ENCODE data around the gene LRRC75B. TPM values are rescaled to one million over a fixed set of nuclear protein-coding genes. Genes with fewer than 3 reads are reported as not detected.
"Not testable (repeated sequence)": the region's sequence is repeated elsewhere in the genome, so short reads cannot be mapped to it uniquely, and the experiment has no call there.

LRRC75B gene
- 0.63 TPM for total RNA-seq

GRCh38 chr22:24592851-24593558 lies at the start of gene LRRC75B:
Gene LRRC75B (minus strand): TSS chr22:24593073. CDS start chr22:24593039, 34 bp downstream.
- no peaks in the 10 kb centered on the region for H3K27me3 ChIP-seq (ENCODE audit: insufficient read depth, low read length)
- H3K9me3 ChIP-seq (ENCODE audit: low read depth, low read length): no peaks in the 10 kb centered on the region
- peaks cover 10% of the 10 kb centered on the region for H3K4me1 ChIP-seq (ENCODE audit: insufficient read depth, low read length)
- H3K4me3 ChIP-seq (ENCODE audit: low read length): peak within 1 kb of the TSS; percentile 29

DNA sequence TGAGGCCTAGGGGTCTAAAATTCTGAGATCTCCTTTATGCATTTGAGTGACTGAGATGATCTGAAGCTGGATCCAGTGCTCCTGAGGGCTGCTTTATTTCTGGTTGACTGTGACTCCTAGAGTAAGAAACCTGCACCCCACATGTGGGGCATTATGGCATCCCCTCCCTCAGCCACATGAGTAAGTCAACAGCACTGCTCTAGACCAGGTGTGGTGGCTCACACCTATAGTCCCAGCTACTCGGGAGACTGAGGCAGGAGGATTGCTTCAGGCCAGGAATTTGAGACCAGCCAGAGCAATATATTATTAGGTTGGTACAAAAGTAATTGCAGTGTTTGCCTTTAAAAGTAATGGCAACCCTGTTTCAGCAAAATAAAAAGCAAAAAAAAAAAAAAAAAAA lies 49.4 kb upstream of the LRRC75B start:
- not testable (repeated sequence) for H3K4me1 ChIP-seq (ENCODE audit: insufficient read depth, low read length); H3K9me3 ChIP-seq (ENCODE audit: low read depth, low read length); H3K4me3 ChIP-seq (ENCODE audit: low read length); H3K27me3 ChIP-seq (ENCODE audit: insufficient read depth, low read length)

GRCh38 chr22:24636513-24636912 lies 43.6 kb upstream of the LRRC75B start:
- not testable (repeated sequence) for H3K27me3 ChIP-seq (ENCODE audit: insufficient read depth, low read length); H3K9me3 ChIP-seq (ENCODE audit: low read depth, low read length); H3K4me3 ChIP-seq (ENCODE audit: low read length); H3K4me1 ChIP-seq (ENCODE audit: insufficient read depth, low read length)

DNA sequence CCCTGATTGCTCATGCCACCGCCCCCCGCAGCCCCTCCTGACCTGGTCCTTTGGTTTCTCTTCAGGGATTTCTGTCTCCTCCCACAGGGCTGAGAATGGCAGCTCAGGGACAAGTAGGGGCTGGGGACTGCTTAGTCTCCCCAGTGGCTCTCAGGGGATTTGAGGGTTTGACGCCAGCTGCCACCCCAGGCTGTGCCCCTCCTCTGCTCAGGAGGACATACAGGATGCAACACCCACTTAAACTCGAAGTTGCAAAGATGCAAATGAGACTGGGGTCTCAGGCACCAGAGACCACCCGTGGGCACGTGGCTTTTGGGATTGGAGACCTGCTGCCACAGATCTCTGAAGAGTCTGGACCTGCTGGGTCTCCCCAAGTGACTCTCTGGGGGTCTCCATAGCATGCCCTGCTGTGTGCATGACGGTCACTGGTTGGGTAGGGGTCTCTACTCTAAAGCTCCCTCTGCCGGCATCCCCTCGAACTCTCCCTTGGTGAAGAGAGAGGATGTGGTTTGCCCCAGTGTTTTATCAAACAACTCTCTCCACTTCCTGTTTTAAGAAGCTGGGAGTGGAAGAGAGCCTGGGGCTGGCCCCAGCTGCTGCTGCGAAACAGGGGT lies 42.0 kb upstream of the LRRC75B start:
- not testable (repeated sequence) for H3K9me3 ChIP-seq (ENCODE audit: low read depth, low read length); H3K27me3 ChIP-seq (ENCODE audit: insufficient read depth, low read length); H3K4me3 ChIP-seq (ENCODE audit: low read length); H3K4me1 ChIP-seq (ENCODE audit: insufficient read depth, low read length)

DNA sequence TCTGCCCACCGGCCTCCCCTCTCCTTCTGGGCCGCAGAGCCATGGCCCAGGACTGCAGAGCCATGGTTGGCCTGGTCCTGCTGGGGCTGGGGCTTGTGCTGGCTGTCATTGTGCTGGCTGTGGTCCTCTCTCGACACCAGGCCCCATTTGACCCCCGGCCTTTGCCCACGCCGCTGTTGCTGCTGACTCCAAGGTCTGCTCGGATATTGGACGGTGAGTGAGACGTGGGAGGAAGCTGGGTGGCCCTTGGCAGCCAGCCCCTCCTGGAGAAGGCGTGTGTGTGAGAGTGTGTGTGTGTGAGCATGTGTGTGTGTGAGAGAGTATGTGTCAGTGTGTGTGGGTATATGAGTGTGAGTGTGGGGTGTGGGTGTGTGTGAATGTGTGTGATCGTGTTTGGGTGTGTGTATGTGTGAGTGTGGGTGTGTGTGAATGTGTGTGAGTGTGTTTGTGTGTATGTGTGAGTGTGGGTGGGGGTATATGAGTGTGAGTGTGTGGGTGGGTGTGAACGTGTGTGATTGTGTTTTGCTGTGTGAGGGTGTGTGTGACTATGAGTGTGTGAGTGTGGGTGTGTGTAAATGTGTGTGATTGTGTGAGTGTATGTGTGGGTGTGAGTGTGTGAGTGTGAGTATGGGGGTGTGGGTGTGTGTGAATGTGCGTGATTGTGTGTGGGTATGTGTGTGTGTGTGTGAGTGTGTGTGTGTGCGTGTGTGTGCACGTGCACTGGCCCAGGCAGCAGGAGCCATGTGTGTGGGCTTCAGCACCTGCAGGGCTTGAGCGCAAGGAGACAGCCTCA lies 40.6 kb upstream of the LRRC75B start:
- H3K4me1 ChIP-seq (ENCODE audit: insufficient read depth, low read length); H3K4me3 ChIP-seq (ENCODE audit: low read length); H3K27me3 ChIP-seq (ENCODE audit: insufficient read depth, low read length); H3K9me3 ChIP-seq (ENCODE audit: low read depth, low read length): not testable (repeated sequence)

DNA sequence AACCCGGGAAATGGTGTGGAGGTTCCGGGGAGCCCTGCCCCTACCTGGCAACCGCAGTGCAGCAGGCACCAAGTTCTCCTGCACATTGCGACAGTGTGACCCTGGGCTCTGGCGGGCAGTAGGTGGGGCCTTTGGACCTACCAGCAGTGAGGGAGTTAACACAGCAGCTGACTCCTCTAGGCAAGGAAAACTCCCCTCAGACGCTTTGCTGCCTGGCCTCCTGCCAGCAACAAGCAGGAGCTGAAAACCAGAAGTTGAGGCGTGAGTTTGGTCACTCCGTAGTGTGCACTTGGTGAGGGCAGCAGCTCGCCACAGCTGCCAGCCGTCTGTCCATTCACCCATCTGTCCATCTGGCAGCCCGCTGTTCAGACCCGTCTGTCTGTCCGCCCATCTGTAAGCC lies 39.8 kb upstream of the LRRC75B start:
- H3K4me1 ChIP-seq (ENCODE audit: insufficient read depth, low read length); H3K9me3 ChIP-seq (ENCODE audit: low read depth, low read length); H3K4me3 ChIP-seq (ENCODE audit: low read length); H3K27me3 ChIP-seq (ENCODE audit: insufficient read depth, low read length): not testable (repeated sequence)

DNA sequence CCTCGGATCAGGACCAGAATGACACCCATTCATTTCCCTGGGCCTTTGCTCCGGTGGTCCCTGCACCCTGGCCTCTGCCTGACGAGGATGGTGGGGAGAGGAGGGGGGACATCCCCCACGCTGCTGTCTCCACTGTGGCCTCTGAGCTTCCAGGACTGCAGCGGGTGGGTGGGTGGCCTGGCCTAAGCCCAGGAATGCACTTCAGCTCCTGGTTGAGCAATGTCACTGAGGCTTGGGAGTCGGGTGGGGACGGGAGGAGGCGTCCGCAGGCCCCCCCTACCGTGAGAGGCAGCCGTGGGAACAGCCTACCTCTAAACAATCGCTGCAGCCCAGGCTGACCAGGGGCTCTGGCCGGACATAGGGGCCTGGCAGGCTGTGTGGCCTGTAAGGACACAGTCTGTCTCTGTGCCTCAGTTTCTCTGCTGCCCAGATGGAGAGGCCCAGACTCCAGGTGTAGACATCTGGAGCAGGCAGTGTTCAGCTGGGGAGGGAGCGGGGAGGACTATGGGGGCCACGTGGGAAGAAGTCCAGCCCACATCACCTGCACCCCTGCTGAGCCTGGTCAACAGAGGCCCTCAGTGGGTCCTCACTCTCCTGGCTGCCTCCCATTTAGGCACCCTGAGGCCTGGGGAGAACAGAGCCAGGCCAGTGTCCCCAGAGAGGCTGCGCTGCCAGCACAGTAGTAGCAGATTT lies 38.7 kb upstream of the LRRC75B start:
- not testable (repeated sequence) for H3K9me3 ChIP-seq (ENCODE audit: low read depth, low read length); H3K4me1 ChIP-seq (ENCODE audit: insufficient read depth, low read length); H3K4me3 ChIP-seq (ENCODE audit: low read length); H3K27me3 ChIP-seq (ENCODE audit: insufficient read depth, low read length)

DNA sequence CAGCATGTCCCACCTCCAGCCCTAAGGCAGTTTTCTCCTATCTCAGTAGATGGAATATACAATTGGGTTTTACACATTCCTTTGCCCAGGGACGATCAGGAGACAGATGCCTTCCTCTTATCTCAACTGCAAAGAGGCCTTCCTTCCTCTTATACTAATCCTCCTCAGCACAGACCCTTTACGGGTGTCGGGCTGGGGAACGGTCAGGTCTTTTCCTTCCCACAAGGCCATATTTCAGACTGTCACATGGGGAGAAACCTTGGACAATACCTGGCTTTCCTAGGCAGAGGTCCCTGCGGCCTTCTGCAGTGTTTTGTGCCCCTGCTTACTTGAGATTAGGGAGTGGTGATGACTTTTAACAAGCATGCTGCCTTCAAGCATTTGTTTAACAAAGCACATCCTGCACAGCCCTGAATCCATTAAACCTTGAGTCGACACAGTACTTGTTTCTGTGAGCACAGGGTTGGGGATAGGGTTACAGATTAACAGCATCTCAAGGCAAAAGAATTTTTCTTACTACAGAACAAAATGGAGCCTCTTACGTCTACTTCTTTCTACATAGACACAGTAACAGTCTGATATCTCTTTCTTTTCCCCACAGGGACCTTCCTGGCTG lies 38.0 kb upstream of the LRRC75B start:
- H3K4me3 ChIP-seq (ENCODE audit: low read length); H3K27me3 ChIP-seq (ENCODE audit: insufficient read depth, low read length); H3K9me3 ChIP-seq (ENCODE audit: low read depth, low read length); H3K4me1 ChIP-seq (ENCODE audit: insufficient read depth, low read length): not testable (repeated sequence)

- not testable (repeated sequence) for H3K27me3 ChIP-seq (ENCODE audit: insufficient read depth, low read length); H3K4me3 ChIP-seq (ENCODE audit: low read length); H3K4me1 ChIP-seq (ENCODE audit: insufficient read depth, low read length); H3K9me3 ChIP-seq (ENCODE audit: low read depth, low read length)
Measured at GRCh38 chr22:24629069-24629468, 36.2 kb upstream of the LRRC75B start.

- H3K4me3 ChIP-seq (ENCODE audit: low read length); H3K4me1 ChIP-seq (ENCODE audit: insufficient read depth, low read length); H3K9me3 ChIP-seq (ENCODE audit: low read depth, low read length); H3K27me3 ChIP-seq (ENCODE audit: insufficient read depth, low read length): not testable (repeated sequence)
Measured at GRCh38 chr22:24627911-24628310, 35.0 kb upstream of the LRRC75B start.

DNA sequence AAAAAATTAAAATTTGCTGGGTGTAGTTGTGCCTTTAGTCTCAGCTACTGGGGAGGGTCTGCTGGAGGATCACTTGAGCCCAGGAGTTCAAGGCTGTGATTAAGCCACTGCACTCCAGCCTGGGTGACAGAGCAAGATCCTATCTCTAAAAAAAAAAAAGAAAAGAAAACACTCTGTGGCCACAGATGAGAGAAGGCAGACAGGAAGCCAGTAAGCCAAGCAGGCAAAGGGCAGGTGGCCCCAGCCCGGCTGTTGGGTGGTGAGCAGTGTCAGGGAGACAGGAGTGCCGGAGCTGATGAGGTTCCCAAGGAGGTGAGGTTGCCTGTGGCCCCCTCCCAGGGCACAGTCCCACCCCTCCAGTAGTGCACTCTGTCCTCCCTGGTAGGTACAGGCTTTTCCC lies 29.7 kb upstream of the LRRC75B start:
- H3K9me3 ChIP-seq (ENCODE audit: low read depth, low read length); H3K4me1 ChIP-seq (ENCODE audit: insufficient read depth, low read length); H3K4me3 ChIP-seq (ENCODE audit: low read length); H3K27me3 ChIP-seq (ENCODE audit: insufficient read depth, low read length): not testable (repeated sequence)

DNA sequence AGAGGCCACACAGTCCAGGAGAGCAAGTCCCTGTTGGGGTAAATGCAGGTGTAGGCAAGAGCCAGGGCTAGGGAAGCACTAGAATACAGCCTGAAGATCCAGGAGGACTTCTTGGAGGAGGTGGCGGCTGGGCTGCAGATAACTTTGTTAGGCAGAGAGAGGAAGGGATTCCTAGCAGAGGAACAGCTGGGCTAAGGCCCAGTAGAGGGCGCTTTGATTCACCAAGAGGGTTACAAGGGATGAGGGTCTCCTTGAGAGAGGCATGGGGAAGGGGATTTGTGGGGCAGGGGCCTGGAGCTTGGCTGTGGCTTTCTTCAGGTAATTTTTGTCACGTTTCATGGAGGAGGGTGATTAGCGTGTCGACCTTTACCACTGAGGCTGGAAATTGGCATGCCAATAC lies 28.4 kb upstream of the LRRC75B start:
- not testable (repeated sequence) for H3K4me1 ChIP-seq (ENCODE audit: insufficient read depth, low read length); H3K27me3 ChIP-seq (ENCODE audit: insufficient read depth, low read length); H3K9me3 ChIP-seq (ENCODE audit: low read depth, low read length); H3K4me3 ChIP-seq (ENCODE audit: low read length)

DNA sequence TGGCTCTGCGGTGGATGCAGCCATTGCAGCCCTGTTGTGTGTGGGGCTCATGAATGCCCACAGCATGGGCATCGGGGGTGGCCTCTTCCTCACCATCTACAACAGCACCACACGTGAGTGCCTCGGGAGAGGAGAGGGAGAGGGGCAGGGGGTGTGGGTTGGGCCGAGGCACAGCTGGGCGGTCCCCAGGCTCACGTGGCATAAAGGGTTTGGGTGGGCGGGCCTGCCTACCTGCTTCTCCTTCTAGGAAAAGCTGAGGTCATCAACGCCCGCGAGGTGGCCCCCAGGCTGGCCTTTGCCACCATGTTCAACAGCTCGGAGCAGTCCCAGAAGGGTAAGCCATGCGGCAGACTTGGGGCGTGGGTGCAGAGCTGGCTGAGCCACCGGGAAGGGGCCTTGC lies 21.9 kb upstream of the LRRC75B start:
- H3K4me3 ChIP-seq (ENCODE audit: low read length); H3K9me3 ChIP-seq (ENCODE audit: low read depth, low read length); H3K4me1 ChIP-seq (ENCODE audit: insufficient read depth, low read length); H3K27me3 ChIP-seq (ENCODE audit: insufficient read depth, low read length): not testable (repeated sequence)

DNA sequence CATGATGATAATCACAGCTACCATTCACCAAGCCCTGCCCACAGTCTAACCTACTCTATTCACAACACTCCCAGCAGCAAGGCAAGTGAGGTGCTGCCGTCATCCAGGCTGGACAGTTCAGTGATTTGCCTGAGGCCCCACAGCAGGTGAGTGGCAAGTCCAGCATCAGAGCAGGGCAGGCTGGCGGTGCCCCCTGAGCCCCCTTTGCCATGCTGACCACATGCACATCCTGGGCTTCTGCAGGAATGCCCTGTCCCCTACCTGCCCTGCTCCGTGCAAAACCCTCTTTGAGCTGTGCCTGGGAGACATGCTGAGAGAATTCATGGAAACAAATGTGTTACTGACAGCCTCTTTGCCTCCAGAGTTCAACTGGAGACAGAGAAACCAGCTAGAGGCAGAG lies 17.0 kb upstream of the LRRC75B start:
- not testable (repeated sequence) for H3K4me3 ChIP-seq (ENCODE audit: low read length); H3K27me3 ChIP-seq (ENCODE audit: insufficient read depth, low read length); H3K9me3 ChIP-seq (ENCODE audit: low read depth, low read length)
- peaks cover 14% of the 10 kb centered on the region for H3K4me1 ChIP-seq (ENCODE audit: insufficient read depth, low read length)

GRCh38 chr22:24608327-24608726 lies 15.5 kb upstream of the LRRC75B start:
- not testable (repeated sequence) for H3K9me3 ChIP-seq (ENCODE audit: low read depth, low read length); H3K4me3 ChIP-seq (ENCODE audit: low read length); H3K27me3 ChIP-seq (ENCODE audit: insufficient read depth, low read length)
- peaks cover 20% of the 10 kb centered on the region for H3K4me1 ChIP-seq (ENCODE audit: insufficient read depth, low read length)

Data from mononuclear cell (primary cell).